ENCODE measurements around the gene STAT5A. TPM values are rescaled to one million over a fixed set of nuclear protein-coding genes. Genes with fewer than 3 reads are reported as not detected.

Gene STAT5A
- total and polyA plus RNA-seq, 9 of the 15 experiments (the other 6 are each of a cell fraction or from before 2014, with no cell fraction given), result 79.9 to 415 (median 196) TPM

DNA sequence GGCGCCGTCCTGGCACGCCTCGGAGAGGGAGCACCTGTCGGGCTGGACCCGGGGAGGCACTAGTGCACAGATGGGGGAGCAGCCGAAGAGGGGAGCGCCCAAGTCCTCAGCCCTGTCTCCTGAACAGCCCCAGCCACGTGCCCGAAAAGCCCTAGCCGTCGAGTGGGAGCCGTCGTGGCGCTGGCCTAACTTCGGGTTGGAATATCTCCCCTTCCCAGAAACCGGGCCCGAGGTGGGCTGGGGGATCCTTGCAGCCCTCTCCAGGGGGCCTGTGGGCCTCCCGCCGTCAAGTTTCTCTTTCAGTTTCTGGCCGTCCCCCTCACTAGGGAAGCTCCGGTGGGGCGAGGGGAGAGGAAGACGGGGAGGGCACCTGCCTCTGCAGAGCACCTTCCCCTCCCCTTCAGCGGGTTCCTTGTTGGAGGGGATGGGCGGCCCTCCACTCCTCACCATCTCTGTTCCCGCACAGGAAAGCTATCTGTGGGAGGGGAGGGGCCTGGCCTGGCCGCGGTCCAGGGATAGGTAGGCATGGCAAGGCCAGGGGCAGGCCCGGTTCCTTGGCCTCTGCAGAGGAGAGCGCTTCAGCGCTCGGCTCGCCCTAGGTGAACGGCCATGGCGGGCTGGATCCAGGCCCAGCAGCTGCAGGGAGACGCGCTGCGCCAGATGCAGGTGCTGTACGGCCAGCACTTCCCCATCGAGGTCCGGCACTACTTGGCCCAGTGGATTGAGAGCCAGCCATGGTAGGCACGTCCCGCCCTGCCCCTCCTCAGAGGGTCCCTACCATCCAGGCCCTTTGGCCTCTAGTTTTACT lies 709 bp downstream of the STAT5A start (continued):
- TF ChIP-seq ZKSCAN1 (IDR thresholded peaks at IDR 0.05; ENCODE audit: low read depth, low read length) (0 out of 2 replicates have a peak, but pooled peaks have one; percentile 24), RBFOX2 (IDR thresholded peaks at IDR 0.05; ENCODE audit: low read depth, low read length) (peak; percentile 66), NR3C1 (CRISPR knock-in tag; IDR thresholded peaks at IDR 0.05) (0 out of 2 replicates have a peak, but pooled peaks have one; percentile 59), HDAC1 (IDR thresholded peaks at IDR 0.05) (peak in 1 of 2 experiments; percentile 67; a peak in 1 of 4 replicates), NELFE (IDR thresholded peaks at IDR 0.05; ENCODE audit: insufficient read depth, insufficient read length) (no peak), ZNF124 (CRISPR knock-in tag; IDR thresholded peaks at IDR 0.05) (peak; percentile 46; the same call in 1 of the 2 replicates), TBP (optimal IDR thresholded peaks at IDR 0.05; ENCODE audit: low read depth, low read length) (peak; percentile 69), RAD51 (IDR thresholded peaks at IDR 0.05; ENCODE audit: borderline replicate concordance, low read depth) (no peak), ZNF24 (IDR thresholded peaks at IDR 0.05) (no peak)
- TF ChIP-seq, protein P1, sequence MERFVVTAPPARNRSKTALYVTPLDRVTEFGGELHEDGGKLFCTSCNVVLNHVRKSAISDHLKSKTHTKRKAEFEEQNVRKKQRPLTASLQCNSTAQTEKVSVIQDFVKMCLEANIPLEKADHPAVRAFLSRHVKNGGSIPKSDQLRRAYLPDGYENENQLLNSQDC (CRISPR knock-in tag; IDR thresholded peaks at IDR 0.05), result no peak
- TF ChIP-seq, protein P2, sequence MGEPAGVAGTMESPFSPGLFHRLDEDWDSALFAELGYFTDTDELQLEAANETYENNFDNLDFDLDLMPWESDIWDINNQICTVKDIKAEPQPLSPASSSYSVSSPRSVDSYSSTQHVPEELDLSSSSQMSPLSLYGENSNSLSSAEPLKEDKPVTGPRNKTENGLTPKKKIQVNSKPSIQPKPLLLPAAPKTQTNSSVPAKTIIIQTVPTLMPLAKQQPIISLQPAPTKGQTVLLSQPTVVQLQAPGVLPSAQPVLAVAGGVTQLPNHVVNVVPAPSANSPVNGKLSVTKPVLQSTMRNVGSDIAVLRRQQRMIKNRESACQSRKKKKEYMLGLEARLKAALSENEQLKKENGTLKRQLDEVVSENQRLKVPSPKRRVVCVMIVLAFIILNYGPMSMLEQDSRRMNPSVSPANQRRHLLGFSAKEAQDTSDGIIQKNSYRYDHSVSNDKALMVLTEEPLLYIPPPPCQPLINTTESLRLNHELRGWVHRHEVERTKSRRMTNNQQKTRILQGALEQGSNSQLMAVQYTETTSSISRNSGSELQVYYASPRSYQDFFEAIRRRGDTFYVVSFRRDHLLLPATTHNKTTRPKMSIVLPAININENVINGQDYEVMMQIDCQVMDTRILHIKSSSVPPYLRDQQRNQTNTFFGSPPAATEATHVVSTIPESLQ (CRISPR knock-in tag; IDR thresholded peaks at IDR 0.05), result 0 out of 2 replicates have a peak, but pooled peaks have one; percentile 57
- TF ChIP-seq, protein P3, sequence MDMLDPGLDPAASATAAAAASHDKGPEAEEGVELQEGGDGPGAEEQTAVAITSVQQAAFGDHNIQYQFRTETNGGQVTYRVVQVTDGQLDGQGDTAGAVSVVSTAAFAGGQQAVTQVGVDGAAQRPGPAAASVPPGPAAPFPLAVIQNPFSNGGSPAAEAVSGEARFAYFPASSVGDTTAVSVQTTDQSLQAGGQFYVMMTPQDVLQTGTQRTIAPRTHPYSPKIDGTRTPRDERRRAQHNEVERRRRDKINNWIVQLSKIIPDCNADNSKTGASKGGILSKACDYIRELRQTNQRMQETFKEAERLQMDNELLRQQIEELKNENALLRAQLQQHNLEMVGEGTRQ (CRISPR knock-in tag; IDR thresholded peaks at IDR 0.05), result peak; percentile 28; the same call in 1 of the 2 replicates
- TF ChIP-seq, protein P4, sequence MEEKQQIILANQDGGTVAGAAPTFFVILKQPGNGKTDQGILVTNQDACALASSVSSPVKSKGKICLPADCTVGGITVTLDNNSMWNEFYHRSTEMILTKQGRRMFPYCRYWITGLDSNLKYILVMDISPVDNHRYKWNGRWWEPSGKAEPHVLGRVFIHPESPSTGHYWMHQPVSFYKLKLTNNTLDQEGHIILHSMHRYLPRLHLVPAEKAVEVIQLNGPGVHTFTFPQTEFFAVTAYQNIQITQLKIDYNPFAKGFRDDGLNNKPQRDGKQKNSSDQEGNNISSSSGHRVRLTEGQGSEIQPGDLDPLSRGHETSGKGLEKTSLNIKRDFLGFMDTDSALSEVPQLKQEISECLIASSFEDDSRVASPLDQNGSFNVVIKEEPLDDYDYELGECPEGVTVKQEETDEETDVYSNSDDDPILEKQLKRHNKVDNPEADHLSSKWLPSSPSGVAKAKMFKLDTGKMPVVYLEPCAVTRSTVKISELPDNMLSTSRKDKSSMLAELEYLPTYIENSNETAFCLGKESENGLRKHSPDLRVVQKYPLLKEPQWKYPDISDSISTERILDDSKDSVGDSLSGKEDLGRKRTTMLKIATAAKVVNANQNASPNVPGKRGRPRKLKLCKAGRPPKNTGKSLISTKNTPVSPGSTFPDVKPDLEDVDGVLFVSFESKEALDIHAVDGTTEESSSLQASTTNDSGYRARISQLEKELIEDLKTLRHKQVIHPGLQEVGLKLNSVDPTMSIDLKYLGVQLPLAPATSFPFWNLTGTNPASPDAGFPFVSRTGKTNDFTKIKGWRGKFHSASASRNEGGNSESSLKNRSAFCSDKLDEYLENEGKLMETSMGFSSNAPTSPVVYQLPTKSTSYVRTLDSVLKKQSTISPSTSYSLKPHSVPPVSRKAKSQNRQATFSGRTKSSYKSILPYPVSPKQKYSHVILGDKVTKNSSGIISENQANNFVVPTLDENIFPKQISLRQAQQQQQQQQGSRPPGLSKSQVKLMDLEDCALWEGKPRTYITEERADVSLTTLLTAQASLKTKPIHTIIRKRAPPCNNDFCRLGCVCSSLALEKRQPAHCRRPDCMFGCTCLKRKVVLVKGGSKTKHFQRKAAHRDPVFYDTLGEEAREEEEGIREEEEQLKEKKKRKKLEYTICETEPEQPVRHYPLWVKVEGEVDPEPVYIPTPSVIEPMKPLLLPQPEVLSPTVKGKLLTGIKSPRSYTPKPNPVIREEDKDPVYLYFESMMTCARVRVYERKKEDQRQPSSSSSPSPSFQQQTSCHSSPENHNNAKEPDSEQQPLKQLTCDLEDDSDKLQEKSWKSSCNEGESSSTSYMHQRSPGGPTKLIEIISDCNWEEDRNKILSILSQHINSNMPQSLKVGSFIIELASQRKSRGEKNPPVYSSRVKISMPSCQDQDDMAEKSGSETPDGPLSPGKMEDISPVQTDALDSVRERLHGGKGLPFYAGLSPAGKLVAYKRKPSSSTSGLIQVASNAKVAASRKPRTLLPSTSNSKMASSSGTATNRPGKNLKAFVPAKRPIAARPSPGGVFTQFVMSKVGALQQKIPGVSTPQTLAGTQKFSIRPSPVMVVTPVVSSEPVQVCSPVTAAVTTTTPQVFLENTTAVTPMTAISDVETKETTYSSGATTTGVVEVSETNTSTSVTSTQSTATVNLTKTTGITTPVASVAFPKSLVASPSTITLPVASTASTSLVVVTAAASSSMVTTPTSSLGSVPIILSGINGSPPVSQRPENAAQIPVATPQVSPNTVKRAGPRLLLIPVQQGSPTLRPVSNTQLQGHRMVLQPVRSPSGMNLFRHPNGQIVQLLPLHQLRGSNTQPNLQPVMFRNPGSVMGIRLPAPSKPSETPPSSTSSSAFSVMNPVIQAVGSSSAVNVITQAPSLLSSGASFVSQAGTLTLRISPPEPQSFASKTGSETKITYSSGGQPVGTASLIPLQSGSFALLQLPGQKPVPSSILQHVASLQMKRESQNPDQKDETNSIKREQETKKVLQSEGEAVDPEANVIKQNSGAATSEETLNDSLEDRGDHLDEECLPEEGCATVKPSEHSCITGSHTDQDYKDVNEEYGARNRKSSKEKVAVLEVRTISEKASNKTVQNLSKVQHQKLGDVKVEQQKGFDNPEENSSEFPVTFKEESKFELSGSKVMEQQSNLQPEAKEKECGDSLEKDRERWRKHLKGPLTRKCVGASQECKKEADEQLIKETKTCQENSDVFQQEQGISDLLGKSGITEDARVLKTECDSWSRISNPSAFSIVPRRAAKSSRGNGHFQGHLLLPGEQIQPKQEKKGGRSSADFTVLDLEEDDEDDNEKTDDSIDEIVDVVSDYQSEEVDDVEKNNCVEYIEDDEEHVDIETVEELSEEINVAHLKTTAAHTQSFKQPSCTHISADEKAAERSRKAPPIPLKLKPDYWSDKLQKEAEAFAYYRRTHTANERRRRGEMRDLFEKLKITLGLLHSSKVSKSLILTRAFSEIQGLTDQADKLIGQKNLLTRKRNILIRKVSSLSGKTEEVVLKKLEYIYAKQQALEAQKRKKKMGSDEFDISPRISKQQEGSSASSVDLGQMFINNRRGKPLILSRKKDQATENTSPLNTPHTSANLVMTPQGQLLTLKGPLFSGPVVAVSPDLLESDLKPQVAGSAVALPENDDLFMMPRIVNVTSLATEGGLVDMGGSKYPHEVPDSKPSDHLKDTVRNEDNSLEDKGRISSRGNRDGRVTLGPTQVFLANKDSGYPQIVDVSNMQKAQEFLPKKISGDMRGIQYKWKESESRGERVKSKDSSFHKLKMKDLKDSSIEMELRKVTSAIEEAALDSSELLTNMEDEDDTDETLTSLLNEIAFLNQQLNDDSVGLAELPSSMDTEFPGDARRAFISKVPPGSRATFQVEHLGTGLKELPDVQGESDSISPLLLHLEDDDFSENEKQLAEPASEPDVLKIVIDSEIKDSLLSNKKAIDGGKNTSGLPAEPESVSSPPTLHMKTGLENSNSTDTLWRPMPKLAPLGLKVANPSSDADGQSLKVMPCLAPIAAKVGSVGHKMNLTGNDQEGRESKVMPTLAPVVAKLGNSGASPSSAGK (IDR thresholded peaks at IDR 0.05), result peak; percentile 95

All from K562 (cell line).